ENCODE results near the gene PHF19. TPM values are rescaled to one million over a fixed set of nuclear protein-coding genes. Genes with fewer than 3 reads are reported as not detected.
A peak's percentile ranks its signal among the peaks of the same experiment; 100 is the strongest.

The PHF19 gene
- total RNA-seq, 8 experiments from 2014 or later = 5.2 to 44.0 (median 12.0) TPM

GRCh38 chr9:120846906-120847305 is 30.1 kb downstream of the PHF19 start:
- Histone ChIP-seq H3K27ac (no peak overlapping the region), H3K4me3 (no peak overlapping the region), H3K4me1 (replicated peaks in 1 of 2) (peaks cover 5 to 10% of the 10 kb centered on the region in 2 donors)
- ATAC-seq (replicated peaks in 6 of 8) = no peak
- WGBS, 10 experiments = 89 to 100% (median 100%) methylated on average over 1 of the region's 1 CpG; no CpG with 5 or more reads in 5 of the 10 experiments
- in situ Hi-C loops (cut with MboI; ENCODE audit: low pct_unique_long_range_greater_than_20kb in 2 of 9, low sequenced_read_pairs in 9 of 9, unreplicated experiment in 9 of 9) = no loop called here

DNA sequence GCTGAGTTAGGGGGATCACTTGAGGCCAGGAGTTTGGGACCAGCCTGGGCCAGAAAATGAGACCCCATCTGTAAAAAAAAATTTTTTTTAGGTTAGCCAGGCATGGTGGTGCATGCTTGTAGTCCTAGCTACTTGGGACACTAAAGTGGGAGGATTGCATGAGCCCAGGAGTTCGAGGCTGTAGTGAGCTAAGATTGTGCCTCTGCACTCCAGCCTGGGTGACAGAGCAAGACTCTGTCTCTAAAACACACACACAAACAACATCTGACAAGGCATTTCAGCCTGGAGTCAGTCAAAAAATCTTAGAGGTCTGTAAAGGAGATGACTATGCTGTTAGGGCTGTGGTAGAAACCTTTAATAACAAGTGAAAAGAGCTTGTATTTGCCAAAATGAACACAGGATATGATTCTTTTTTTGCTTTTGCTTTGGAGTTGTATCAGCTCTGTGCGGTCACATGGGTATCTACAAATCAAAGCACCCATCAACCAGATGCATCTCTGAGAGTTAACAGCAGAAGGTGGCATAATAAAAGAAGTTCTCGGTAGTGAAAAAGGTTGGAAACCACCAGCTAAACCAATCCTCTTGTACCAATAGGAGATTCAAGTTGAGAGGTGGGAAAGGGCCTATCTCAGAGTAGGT is 30.6 kb downstream of the PHF19 start:
- in situ Hi-C loops (cut with MboI; ENCODE audit: low pct_unique_long_range_greater_than_20kb in 2 of 9, low sequenced_read_pairs in 9 of 9, unreplicated experiment in 9 of 9) = no loop called here
- Histone ChIP-seq H3K4me1 (replicated peaks in 1 of 2) (peaks cover 4 to 13% of the 10 kb centered on the region in 2 donors), H3K4me3 (no peak overlapping the region), H3K27ac (no peak overlapping the region)
- 50 to 100% (median 83%) methylated on average over 1 to 3 of the region's 3 CpGs for WGBS, 10 experiments
- no peak for ATAC-seq (replicated peaks in 6 of 8)

DNA sequence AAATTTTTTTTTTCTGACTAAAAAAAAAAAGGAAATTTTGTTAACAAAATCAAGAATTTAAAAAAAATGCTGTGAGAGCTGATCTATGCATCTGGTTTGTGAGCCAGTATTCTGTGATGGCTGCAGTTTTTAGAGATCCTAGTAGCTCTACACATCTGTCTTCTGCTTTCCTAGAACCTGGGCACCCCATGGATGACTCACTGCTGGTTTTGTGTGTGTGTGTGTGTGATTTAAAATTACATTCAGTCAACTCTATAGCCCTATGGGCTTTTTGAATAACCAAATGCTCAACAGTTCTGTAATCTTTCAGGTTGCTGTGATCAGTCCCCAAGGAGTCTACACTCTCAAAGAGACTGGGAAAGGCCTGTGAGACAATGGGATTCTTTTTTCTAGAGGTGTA is 31.7 kb downstream of the PHF19 start:
- ATAC-seq (replicated peaks in 6 of 8) = no peak
- Histone ChIP-seq H3K4me3 (no peak overlapping the region), H3K27ac (no peak overlapping the region), H3K4me1 (replicated peaks in 1 of 2) (peaks cover 4 to 15% of the 10 kb centered on the region in 2 donors)
- in situ Hi-C loops (cut with MboI; ENCODE audit: low pct_unique_long_range_greater_than_20kb in 2 of 9, low sequenced_read_pairs in 9 of 9, unreplicated experiment in 9 of 9) = no loop called here

DNA sequence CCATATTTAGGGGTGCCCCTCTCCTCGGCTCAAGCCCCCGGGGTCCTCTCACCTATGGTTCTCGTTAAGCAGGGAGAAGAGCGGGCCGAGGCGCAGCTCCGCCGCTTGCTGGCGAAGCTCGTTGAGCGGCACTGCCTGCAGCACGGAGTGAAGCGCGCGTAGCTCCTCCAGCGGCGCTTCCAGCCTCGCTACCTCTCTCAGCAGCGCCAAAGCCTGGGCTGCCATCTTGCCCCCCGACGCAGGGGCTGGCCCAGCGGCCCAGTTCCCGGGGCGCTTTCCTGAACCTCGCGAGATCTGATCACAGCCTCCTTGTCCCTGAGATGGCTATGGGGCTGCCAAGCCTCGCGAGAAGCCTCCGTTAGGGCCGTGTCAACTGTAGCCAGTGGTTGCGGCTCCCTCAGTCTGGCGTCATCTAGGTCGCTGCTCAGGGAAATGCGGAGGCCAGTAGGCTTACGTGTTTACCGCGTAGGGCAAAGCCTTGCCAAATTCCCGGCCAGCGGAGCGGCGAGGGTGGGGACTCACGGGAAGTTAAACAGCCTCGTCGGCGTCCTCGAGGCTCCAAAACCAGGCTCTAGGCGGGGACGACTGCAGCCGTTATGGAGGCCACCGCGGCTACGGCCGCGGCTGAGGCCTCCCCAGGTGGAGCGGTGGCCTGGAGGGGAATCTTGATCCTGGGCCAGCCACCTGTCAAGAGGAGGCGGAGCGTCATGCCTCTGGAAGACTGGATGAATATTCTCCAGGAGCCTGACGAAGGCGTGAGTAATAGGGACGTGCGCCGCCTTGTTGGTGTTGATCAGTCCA is 34.1 kb downstream of the PHF19 start, which contains the start of gene PSMD5:
Gene PSMD5, minus strand, starts transcription at position 238 of the 801 bp plus-strand sequence. Its CDS starts 13 bp downstream, at position 225.
- Histone ChIP-seq H3K4me3 (peak within 1 kb of the TSS; percentile 52 to 78 (median 69)), H3K4me1 (replicated peaks in 1 of 2) (peaks cover 12 to 18% of the 10 kb centered on the region in 2 donors), H3K27ac (peak within 1 kb of the TSS; percentile 96 to 97)
- 0 to 3% (median 0%) methylated on average over 2 to 37 of the region's 62 CpGs; no CpG with 5 or more reads in 2 of the 10 experiments for WGBS, 10 experiments
- in situ Hi-C loops (cut with MboI; ENCODE audit: low pct_unique_long_range_greater_than_20kb in 2 of 9, low sequenced_read_pairs in 9 of 9, unreplicated experiment in 9 of 9) = no loop called here
- ATAC-seq (replicated peaks in 6 of 8) = peak; percentile 94 to 99 (median 98)

- Histone ChIP-seq H3K4me3 (peak overlapping the region; percentile 52 to 78 (median 69)), H3K27ac (peak overlapping the region; percentile 96 to 97), H3K4me1 (replicated peaks in 1 of 2) (peaks cover 12 to 18% of the 10 kb centered on the region in 2 donors)
- in situ Hi-C loops (cut with MboI; ENCODE audit: low pct_unique_long_range_greater_than_20kb in 2 of 9, low sequenced_read_pairs in 9 of 9, unreplicated experiment in 9 of 9) = no loop called here
- peak; percentile 3 to 17 (median 6) for ATAC-seq (replicated peaks in 6 of 8)
- whole genome bisulfite sequencing, 10 experiments = 0 to 29% (median 9%) methylated on average over 4 to 17 of the region's 18 CpGs; no CpG with 5 or more reads in 2 of the 10 experiments
These were observed 34.9 kb downstream of the PHF19 start for GRCh38 chr9:120841930-120842684.

- in situ Hi-C loops (cut with MboI; ENCODE audit: low pct_unique_long_range_greater_than_20kb in 2 of 9, low sequenced_read_pairs in 9 of 9, unreplicated experiment in 9 of 9) = no loop called here
- no peak for ATAC-seq (replicated peaks in 6 of 8)
- no peak overlapping the region for H3K27ac ChIP-seq
These were observed 37.8 kb downstream of the PHF19 start for GRCh38 chr9:120839146-120839545.

GRCh38 chr9:120837921-120838320 is 39.1 kb downstream of the PHF19 start:
- WGBS, 10 experiments = 64 to 100% (median 89%) methylated on average over 2 to 3 of the region's 3 CpGs; no CpG with 5 or more reads in 4 of the 10 experiments
- ATAC-seq (replicated peaks in 6 of 8) = no peak
- H3K27ac ChIP-seq = no peak overlapping the region
- H3K4me1 ChIP-seq (replicated peaks in 1 of 2) = peaks cover 11 to 12% of the 10 kb centered on the region in 2 donors
- in situ Hi-C loops (cut with MboI; ENCODE audit: low pct_unique_long_range_greater_than_20kb in 2 of 9, low sequenced_read_pairs in 9 of 9, unreplicated experiment in 9 of 9) = no loop called here
- H3K4me3 ChIP-seq = no peak overlapping the region

More at GRCh38 chr9:120839146-120839545, 37.8 kb downstream of the PHF19 start:
- 17 to 100% (median 68%) methylated on average over 1 to 2 of the region's 2 CpGs; no CpG with 5 or more reads in 2 of the 10 experiments for WGBS, 10 experiments
- Histone ChIP-seq H3K4me3 (no peak overlapping the region), H3K4me1 (replicated peaks in 1 of 2) (peaks cover 12 to 18% of the 10 kb centered on the region in 2 donors)

GRCh38 chr9:120833325-120833724 is 43.7 kb downstream of the PHF19 start:
- Histone ChIP-seq H3K4me3 (no peak overlapping the region), H3K27ac (peak overlapping the region in 1 of 2 donors; percentile 55), H3K4me1 (replicated peaks in 1 of 2) (peaks cover 0 to under 1% of the 10 kb centered on the region in 2 donors)
- peak in 6 of 8 experiments; percentile 15 to 70 (median 28) for ATAC-seq (replicated peaks in 6 of 8)
- 72 to 100% (median 85%) methylated on average over 1 to 6 of the region's 7 CpGs; no CpG with 5 or more reads in 3 of the 10 experiments for WGBS, 10 experiments
- in situ Hi-C loops (cut with MboI; ENCODE audit: low pct_unique_long_range_greater_than_20kb in 2 of 9, low sequenced_read_pairs in 9 of 9, unreplicated experiment in 9 of 9) = no loop called here

GRCh38 chr9:120832807-120833206 is 44.2 kb downstream of the PHF19 start:
- Histone ChIP-seq H3K27ac (no peak overlapping the region), H3K4me1 (replicated peaks in 1 of 2) (no peaks in the 10 kb centered on the region), H3K4me3 (no peak overlapping the region)
- in situ Hi-C loops (cut with MboI; ENCODE audit: low pct_unique_long_range_greater_than_20kb in 2 of 9, low sequenced_read_pairs in 9 of 9, unreplicated experiment in 9 of 9) = no loop called here
- peak in 4 of 8 experiments; percentile 33 to 90 (median 64) for ATAC-seq (replicated peaks in 6 of 8)

- no peak overlapping the region for H3K27ac ChIP-seq
- no peak for ATAC-seq (replicated peaks in 6 of 8)
- 88 to 100% (median 100%) methylated on average over 1 to 3 of the region's 3 CpGs; no CpG with 5 or more reads in 5 of the 10 experiments for WGBS, 10 experiments
- H3K4me3 ChIP-seq = no peak overlapping the region
- in situ Hi-C loops (cut with MboI; ENCODE audit: low pct_unique_long_range_greater_than_20kb in 2 of 9, low sequenced_read_pairs in 9 of 9, unreplicated experiment in 9 of 9) = no loop called here
- H3K4me1 ChIP-seq (replicated peaks in 1 of 2) = no peaks in the 10 kb centered on the region
These were observed 46.1 kb downstream of the PHF19 start for GRCh38 chr9:120830865-120831264.

GRCh38 chr9:120830151-120830550 is 46.8 kb downstream of the PHF19 start:
- in situ Hi-C loops (cut with MboI; ENCODE audit: low pct_unique_long_range_greater_than_20kb in 2 of 9, low sequenced_read_pairs in 9 of 9, unreplicated experiment in 9 of 9) = no loop called here
- 53 to 100% (median 92%) methylated on average over 2 to 3 of the region's 3 CpGs; no CpG with 5 or more reads in 2 of the 10 experiments for WGBS, 10 experiments
- Histone ChIP-seq H3K27ac (no peak overlapping the region), H3K4me3 (no peak overlapping the region), H3K4me1 (replicated peaks in 1 of 2) (no peaks in the 10 kb centered on the region)
- ATAC-seq (replicated peaks in 6 of 8) = no peak

GRCh38 chr9:120829650-120830049 is 47.3 kb downstream of the PHF19 start:
- in situ Hi-C loops (cut with MboI; ENCODE audit: low pct_unique_long_range_greater_than_20kb in 2 of 9, low sequenced_read_pairs in 9 of 9, unreplicated experiment in 9 of 9) = no loop called here
- 100% methylated on average over 1 of the region's 1 CpG; no CpG with 5 or more reads in 7 of the 10 experiments for WGBS, 10 experiments
- Histone ChIP-seq H3K4me1 (replicated peaks in 1 of 2) (no peaks in the 10 kb centered on the region), H3K4me3 (no peak overlapping the region), H3K27ac (no peak overlapping the region)
- ATAC-seq (replicated peaks in 6 of 8) = no peak

- no peak for ATAC-seq (replicated peaks in 6 of 8)
- Histone ChIP-seq H3K4me1 (replicated peaks in 1 of 2) (no peaks in the 10 kb centered on the region), H3K4me3 (no peak overlapping the region), H3K27ac (no peak overlapping the region)
- in situ Hi-C loops (cut with MboI; ENCODE audit: low pct_unique_long_range_greater_than_20kb in 2 of 9, low sequenced_read_pairs in 9 of 9, unreplicated experiment in 9 of 9) = no loop called here
- WGBS, 10 experiments = 83 to 100% (median 93%) methylated on average over 1 to 4 of the region's 4 CpGs
These were observed 56.9 kb downstream of the PHF19 start for GRCh38 chr9:120820095-120820494.
